COLO829 (cell line): Measurements from ENCODE around the gene PRKAG2.

Source experiments
- DNase-seq: peaks from one replicate; pipeline ENCODE4 v3.0.0; 2012; ENCODE audit warnings: low spot score

PRKAG2 gene

GRCh38 chr7:151744051-151744580 lies 132.8 kb downstream of the PRKAG2 start:
- DNase-seq, result no peak

- DNase-seq, result no peak
Observed at GRCh38 chr7:151743481-151743983, 133.4 kb downstream of the PRKAG2 start.

DNA sequence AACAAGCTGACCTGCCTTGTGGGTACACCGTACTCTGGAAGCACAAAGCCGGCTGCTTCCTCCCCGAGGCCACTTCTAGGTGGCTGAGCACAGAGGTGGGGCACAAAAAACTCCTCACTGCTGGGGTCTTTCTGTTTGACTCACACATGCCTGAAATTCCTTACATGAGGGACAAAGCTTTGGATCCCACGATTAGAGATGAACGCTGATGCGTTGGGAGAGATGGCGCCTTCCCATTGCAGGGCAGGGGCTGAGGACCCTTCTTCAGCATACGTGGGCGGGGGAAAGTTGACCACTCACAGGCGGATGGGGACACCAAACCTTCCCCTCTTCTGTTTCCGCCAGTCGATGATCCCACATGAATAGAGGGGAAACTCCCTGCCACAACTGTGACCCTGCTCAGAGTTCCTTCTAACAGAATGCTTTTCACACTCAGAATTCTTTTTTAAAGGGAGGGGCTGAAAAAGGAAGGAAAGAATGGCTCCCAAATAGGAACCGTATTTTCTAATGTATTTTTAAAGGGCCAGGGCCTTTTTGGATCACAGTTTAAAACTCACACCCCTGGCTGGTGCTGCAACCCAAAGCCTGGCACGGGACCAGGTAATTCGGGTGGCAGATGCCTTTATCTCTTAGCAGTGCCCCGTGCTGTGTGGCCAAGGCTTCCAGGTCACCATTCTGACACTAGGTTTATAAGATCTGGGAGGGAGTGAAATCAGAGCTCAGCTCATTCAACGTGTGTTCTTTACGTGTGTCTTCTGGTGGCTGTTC lies 134.0 kb downstream of the PRKAG2 start:
- DNase-seq, result no peak

DNA sequence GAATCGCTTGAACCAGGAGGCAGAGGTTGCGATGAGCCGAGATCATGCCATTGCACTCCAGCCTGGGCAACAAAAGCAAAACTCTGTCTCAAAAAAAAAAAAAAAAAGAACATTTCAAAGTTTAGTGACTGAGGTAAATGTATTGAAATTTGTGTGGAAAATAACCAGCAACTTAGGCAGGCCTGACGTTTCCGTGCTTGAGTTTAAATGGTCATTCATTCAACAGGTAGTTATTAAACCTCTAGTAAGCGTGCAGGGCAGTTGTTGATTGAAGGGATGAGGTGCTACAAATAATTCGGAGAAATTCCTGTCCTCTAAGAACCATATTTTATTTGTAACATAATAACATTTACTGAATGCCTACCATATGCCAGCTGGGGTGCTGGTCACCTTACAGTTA lies 135.3 kb downstream of the PRKAG2 start:
- DNase-seq, result no peak

- no peak for DNase-seq
Observed at GRCh38 chr7:151740081-151740851, 136.6 kb downstream of the PRKAG2 start.

DNA sequence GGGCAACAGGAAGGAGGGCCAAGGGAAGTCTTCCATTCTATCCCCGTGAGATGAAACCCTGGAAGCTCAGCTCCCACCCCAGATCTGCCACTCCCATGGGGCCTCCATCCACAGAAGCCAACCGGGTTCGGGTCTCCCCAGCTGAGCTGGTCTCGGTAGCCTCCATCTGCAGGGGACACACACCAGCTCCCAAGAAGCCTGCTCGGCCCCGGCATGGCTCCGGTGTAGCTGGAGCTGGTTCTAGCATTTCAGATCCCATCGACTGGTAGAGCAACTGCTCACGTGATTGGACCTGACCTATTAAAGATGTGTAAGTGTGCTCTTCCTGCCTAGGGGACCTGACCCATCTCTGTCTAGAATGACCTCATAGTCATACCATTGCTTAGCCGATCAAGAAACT lies 138.0 kb downstream of the PRKAG2 start:
- DNase-seq, result no peak

DNA sequence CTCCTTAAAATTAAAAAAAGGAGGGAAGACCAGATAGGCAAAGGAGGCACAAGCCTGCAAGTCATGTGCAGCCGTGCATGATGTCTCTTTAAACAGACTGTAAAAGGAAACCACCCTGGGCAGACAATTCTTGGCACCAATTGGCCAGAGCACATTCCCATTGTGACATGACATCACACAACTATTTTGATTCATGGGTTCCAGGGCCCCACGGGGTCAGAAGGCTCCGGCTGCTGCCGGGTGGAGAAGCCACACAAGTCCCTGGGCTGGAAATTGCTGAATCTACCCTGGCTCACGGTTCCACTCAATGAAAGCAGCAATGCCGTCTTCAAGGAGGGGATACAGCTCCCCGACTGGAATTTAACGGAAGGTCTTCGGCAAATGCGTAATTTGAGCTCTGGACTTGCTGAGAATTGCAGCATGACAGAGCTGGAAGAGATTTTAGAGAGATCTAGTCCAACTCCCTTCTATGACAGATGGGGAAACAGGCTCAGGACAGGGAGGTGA lies 140.5 kb downstream of the PRKAG2 start:
- peak; percentile 65 for DNase-seq

DNA sequence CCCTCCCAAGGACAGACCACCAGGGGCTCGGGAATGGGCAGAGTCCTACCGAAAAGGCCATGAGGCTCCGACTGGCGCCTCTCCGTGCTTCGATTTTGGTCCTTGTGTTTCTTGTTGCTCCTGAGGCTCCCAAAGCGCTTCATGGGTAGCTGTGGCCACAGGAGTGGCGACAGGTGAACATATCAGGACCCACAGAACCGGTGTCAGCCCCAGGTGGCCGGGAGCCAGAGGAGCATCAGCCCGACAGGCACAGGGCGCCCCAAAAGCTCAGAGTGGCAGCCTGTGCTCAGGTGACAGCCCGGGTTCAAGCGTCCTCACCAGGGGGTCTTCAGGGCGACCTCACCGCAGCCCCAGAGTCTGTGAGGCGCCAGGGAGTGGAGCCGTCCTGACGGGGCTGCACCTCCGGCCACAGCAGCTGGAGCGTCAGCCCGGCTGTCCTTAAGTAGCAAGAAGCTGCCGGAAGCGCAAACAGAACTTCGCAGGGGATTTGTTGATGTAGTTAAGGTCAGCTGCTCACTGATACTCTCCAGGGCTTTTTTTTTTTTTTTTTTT lies 141.0 kb downstream of the PRKAG2 start:
- no peak for DNase-seq

DNA sequence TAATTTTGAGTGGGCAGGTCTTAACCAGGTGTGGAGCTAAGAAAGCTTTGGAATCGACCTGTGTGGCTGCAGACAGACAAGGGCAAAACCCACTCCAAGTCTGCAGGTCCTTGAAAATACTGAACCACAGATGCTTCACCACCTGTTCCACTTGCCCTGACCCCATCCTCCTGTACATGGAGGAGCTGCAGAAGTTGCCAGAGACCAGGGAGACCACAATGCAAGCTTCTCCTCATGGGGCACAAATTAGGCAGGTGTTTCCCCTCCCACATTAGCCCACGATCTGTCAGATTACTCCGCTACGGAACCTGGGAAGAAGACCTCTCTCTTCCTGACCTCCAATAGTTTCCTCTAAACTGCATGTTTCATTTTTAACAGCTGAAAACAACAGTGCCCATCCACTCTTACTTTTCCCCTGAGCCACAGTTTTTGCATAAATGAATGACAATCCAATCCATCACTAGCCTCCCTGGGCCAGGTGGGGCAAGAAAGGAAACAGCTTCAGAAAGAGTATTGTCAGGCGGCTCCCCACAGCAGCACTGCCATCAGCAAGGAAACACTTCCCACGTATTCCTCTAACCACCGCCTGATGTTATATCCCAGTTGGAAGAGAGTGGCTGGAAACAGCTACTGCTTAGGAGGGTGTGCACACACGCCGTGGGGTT lies 141.6 kb downstream of the PRKAG2 start:
- DNase-seq, result no peak

DNA sequence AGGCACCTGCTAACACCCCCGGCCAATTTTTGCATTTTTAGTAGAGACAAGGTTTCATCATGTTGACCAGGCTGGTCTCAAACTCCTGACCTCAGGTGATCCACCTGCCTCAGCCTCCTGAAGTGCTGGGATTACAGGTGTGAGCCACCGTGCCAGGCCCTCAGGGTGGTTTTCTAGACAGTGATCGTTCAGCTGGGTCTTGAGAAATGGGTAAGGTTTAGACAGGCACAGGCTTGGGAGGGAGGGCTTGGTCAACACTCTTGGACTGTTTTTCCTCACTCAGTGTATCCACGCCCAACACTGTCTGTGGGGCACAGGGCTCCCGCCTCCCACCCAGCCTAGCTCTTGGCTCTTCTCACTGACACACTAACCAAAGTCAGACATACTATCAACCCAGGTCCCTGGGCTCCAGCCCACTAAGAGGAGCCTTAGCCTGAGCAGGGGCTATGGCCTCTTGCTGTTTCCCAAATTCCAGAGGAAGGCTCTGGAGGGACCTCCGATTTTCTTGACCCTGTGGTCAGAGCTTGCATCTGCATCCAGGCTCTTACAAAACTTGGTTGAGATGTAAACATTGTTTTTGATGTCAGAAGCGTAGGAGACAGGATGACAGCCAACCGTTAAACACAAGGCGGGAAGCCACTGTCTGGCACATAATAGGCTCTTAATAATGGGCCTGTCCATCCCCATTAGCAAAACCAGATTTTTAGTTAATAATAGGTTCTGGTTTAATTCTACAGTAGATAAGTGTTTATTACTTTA lies 143.9 kb downstream of the PRKAG2 start:
- no peak for DNase-seq

- no peak for DNase-seq
Observed at GRCh38 chr7:151732292-151732691, 144.6 kb downstream of the PRKAG2 start.

DNA sequence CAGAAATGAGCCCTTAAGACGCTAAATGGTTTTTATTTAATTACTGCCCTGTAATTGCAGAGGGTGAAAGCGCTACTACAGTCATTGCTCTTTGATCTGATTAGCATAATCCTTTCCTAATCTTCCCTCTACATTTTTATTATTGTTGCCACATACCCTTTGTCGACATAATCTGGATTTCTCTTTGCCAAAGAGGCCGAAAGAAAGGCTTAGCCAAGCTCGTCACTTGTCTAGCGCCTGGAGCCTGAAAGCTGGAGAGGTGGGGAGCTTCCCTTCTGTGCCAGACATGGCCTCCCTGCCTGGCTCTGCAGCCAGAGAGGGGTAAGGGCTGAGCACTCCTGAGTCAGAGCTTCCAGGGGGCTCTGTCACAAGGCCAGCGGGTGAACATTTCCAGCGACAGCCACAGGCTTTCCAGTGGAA lies 145.9 kb downstream of the PRKAG2 start:
- no peak for DNase-seq

GRCh38 chr7:151730591-151730990 lies 146.3 kb downstream of the PRKAG2 start:
- DNase-seq, result no peak

DNA sequence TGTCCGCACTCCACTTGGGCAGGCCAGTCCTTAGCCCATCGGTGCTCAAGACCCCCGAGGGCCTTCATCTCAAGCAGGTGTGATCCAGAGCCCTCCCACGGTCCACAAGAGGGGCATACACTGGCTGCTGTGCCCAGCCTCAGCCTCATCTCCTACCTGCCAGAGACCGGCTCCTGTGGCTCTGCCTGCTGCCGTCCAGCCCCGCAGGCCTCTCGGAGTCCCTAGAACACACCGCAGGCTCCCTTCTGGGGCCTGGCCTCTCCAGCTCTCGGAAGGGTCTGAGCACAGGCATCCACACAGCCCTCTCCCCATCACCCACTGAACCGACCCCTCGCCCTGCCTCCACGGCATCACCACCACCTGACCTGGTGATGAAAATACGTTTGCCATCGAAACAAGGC lies 147.4 kb downstream of the PRKAG2 start:
- DNase-seq, result no peak

DNA sequence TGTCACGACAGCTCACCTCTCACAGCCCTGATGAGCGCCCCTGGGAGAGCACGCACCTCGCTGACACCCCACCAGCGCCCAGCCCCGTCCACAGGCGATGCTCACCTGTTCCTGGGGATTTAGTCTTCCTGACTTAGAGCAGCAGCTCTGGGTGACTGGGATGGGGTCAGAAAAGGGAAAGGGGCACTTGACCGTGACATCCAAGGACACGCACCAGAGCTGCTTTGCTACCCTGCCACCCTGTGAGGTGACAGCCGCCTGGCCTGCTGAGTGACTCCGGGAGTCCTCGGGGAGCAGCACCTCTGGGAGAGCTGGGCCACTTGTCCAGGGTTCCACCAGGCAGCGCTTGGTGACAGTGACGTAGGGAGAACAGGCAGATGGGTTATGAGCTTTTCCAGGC lies 148.2 kb downstream of the PRKAG2 start:
- no peak for DNase-seq

- no peak for DNase-seq
Observed at GRCh38 chr7:151728286-151728660, 148.6 kb downstream of the PRKAG2 start.

DNA sequence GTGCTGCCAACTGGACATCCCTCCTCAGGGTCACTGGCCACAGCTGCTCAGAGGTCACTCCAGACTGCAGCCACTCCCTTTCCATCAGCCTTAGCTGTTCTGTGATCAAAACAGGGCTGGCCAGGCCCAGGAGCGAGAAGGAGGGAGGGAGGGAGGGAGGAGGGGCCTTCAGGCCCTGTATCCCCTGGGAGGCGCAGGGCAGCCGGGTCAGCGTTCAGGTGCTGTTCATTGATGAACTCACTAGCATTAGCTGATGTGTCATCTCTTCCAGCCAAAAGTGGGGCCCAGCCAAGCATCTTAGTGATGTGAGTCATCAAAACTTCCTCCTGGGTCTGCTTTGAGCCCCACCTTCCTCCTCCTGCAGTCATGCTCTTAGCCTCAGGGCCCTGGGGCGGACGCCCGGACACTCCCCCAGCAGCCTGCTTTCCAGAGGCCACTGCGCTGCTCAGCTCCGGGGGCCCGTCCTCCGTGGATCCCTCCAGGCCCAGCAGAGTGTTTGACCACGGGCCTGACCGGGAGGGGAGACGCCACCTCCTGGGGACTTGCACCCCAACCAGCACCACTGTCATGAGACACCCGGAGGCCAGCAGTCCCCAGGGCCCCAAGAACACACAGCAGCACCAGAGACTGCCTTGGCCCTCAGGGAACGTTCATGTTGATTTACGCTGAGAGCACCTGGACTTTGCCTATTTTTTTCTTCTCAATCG lies 149.2 kb downstream of the PRKAG2 start:
- peak; percentile 75 for DNase-seq

GRCh38 chr7:151726652-151727578 lies 150.0 kb downstream of the PRKAG2 start:
- DNase-seq, result no peak

DNA sequence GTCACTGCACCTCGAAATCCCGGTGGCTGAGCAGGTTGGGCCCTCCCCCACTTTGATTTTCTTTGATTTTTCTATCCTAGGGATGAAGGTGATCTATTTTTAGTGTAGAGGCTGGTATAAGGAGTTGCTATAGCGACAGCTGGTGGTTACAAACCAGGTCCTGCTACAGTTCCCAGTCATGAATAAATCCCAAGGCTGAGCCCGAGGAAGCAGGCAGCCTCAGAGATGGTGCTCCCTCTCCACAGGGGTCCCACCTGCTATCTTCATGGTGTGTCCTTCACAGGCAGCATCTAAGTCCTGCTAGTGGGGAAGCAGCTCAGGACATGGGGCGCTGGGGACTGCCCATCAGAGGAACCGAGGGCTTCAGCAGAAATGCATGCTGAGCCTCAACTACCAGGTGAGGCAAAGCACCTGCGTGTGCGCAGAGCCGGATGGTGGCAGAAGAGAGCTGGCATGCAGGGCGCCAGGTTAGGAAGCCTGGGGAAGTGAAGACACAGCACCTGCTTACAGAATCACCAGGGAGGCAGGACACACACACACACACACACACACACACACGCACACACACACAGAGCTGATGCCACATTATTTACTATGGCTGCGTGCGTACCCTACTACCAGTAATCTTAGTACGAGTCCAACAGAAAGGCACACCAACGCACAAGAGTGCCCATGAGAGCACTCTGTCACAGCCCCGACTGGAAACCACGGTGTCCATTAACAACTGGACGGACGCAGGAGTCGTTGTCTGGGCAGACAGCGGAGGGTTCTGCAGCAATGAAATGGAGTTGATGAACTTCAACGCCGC lies 150.9 kb downstream of the PRKAG2 start:
- DNase-seq, result no peak
